ENCODE measurements around the gene RTF2. TPM values are rescaled to one million over a fixed set of nuclear protein-coding genes. Genes with fewer than 3 reads are reported as not detected.

RTF2 gene
- total and polyA plus RNA-seq, 4 experiments from 2014 or later: 66.0 to 129 (median 94.9) TPM

DNA sequence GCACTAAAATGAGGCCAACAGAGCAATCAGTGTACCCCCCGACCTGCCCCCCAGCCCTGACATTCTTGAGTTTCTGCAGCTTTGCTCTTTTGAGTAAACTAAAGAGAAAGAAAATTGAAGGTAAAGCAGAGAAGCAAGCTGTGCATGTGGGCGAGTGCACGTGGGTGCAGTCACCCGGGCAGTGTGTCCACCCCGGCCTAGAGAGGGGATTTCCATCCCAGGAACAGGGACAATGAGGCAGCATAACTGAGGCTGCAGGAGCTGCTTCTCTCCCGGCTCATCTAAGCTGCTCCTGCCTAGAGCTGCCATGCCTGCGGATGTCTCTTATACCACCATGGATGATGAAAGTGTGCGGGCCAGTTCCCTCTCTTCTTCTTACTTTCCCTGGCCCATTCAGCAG lies 39.5 kb upstream of the RTF2 start:
- ChIA-PET POLR2A (ENCODE audit: partially characterized antibody) (interaction anchor here (1.0 to 7.2 kb wide), 4 partner anchors 8 to 40 kb away, joined by 3 to 36 read pairs (median 16); partner anchors contain the start of genes CASS4 and RTF2), CTCF (ENCODE audit: partially characterized antibody) (interaction anchor here (1.8 to 2.5 kb wide), 2 partner anchors 10 to 31 kb away, joined by 6 to 7 read pairs; no protein-coding TSS in a partner anchor)

DNA sequence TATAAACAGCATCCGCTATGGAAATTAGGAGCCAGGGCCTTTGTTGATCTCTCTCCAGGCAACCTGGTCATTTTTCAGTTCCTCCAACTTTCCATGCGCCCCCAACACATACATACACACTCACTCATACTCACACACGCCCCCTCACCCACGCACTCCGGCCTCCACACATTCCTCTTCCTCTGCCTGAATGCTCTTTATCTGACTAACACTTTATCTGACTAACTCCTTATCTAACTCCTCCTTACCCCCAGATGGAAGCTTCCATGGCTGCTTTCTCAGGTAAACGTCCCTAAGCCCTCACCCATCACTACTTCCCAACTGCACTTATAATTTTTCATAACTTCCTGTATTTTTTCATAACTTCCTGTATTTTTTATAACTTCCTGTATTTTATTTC lies 38.9 kb upstream of the RTF2 start:
- Mint-ChIP-seq H3K36me3 (peaks cover 8 to 10% of the 10 kb centered on the region in 2 donors), H3K27me3 (no peaks in the 10 kb centered on the region), H3K9me3 (peaks cover 0 to 3% (median 0%) of the 10 kb centered on the region in 8 donors), H3K27ac (peak overlapping the region; percentile 60 to 98 (median 96)), H3K4me1 (peaks cover 49 to 89% (median 67%) of the 10 kb centered on the region in 4 donors), H3K4me3 (peak overlapping the region; percentile 78 to 98 (median 92))
- Histone ChIP-seq H3K36me3 (ENCODE audit: insufficient read depth, low read length) (no peaks in the 10 kb centered on the region), H3K27ac (ENCODE audit: low read depth, low read length) (peak overlapping the region; percentile 54), H3K4me1 (ENCODE audit: insufficient read depth, low read length) (peaks cover 56% of the 10 kb centered on the region), H3K9me3 (ENCODE audit: control insufficient read depth in 1 of 2, low read length in 2 of 2) (no peaks in the 10 kb centered on the region), H3K27me3 (ENCODE audit: insufficient read depth, low read length) (no peaks in the 10 kb centered on the region), H3K4me3 (ENCODE audit: low read length in 2 of 2) (peak overlapping the region; percentile 58 to 63)
- no peak for DNase-seq
- intact Hi-C loops (cut with micrococcal nuclease): no loop called here
- ChIA-PET POLR2A (ENCODE audit: partially characterized antibody) (interaction anchor here (1.0 to 7.2 kb wide), 5 partner anchors 8 to 39 kb away, joined by 3 to 36 read pairs (median 8); partner anchors contain the start of genes AURKA, CASS4, CSTF1 and RTF2), CTCF (ENCODE audit: partially characterized antibody) (interaction anchor here (1.8 to 2.5 kb wide), 2 partner anchors 11 to 31 kb away, joined by 6 to 7 read pairs; no protein-coding TSS in a partner anchor)

More for the DNA sequence above, 39.5 kb upstream of the RTF2 start:
- no peak for DNase-seq
- intact Hi-C loops (cut with micrococcal nuclease): no loop called here
- Mint-ChIP-seq H3K4me1 (peaks cover 45 to 85% (median 64%) of the 10 kb centered on the region in 4 donors), H3K4me3 (peak overlapping the region; percentile 78 to 98 (median 92)), H3K27me3 (no peaks in the 10 kb centered on the region), H3K36me3 (peaks cover 7 to 10% of the 10 kb centered on the region in 2 donors), H3K9me3 (peaks cover 0 to 3% (median 0%) of the 10 kb centered on the region in 8 donors), H3K27ac (peak overlapping the region; percentile 60 to 98 (median 96))
- Histone ChIP-seq H3K4me3 (ENCODE audit: low read length in 2 of 2) (peak overlapping the region; percentile 58 to 63), H3K4me1 (ENCODE audit: insufficient read depth, low read length) (peaks cover 54% of the 10 kb centered on the region), H3K9me3 (ENCODE audit: control insufficient read depth in 1 of 2, low read length in 2 of 2) (no peaks in the 10 kb centered on the region), H3K27me3 (ENCODE audit: insufficient read depth, low read length) (no peaks in the 10 kb centered on the region), H3K27ac (ENCODE audit: low read depth, low read length) (peak overlapping the region; percentile 54), H3K36me3 (ENCODE audit: insufficient read depth, low read length) (no peaks in the 10 kb centered on the region)

DNA sequence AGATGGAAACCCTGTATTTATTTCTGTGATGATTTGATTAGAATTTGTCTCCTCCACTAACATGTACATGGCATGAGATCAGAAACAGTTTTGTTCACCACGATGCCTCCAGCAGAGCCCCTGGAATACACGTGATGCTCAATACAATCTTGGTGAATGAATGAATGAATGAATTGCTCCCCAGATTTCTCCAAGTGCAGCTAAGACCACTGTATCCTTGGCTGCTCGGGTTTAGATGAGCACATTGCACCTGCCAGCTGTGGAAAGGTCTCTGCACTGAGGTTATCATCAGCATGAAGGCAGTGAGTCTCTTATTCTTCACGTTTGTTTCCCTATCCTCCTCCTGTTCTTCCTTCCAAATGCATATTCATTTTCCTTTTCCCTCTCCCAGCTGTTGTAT lies 38.5 kb upstream of the RTF2 start:
- no peaks in the 10 kb centered on the region for H3K9me3 ChIP-seq (ENCODE audit: control insufficient read depth in 1 of 2, low read length in 2 of 2)
- Mint-ChIP-seq H3K4me1 (peaks cover 49 to 86% (median 66%) of the 10 kb centered on the region in 4 donors), H3K27ac (peak overlapping the region; percentile 60 to 98 (median 96)), H3K27me3 (no peaks in the 10 kb centered on the region), H3K9me3 (peaks cover 0 to 3% (median 0%) of the 10 kb centered on the region in 8 donors), H3K36me3 (peaks cover 8 to 10% of the 10 kb centered on the region in 2 donors), H3K4me3 (peak overlapping the region; percentile 78 to 98 (median 92))
- peak overlapping the region in 1 of 2 donors; percentile 63 for H3K4me3 ChIP-seq (ENCODE audit: low read length in 2 of 2)
- H3K27me3 ChIP-seq (ENCODE audit: insufficient read depth, low read length): no peaks in the 10 kb centered on the region
- DNase-seq: no peak
- H3K4me1 ChIP-seq (ENCODE audit: insufficient read depth, low read length): peaks cover 56% of the 10 kb centered on the region
- peak overlapping the region; percentile 54 for H3K27ac ChIP-seq (ENCODE audit: low read depth, low read length)
- no peaks in the 10 kb centered on the region for H3K36me3 ChIP-seq (ENCODE audit: insufficient read depth, low read length)
- CTCF ChIA-PET (ENCODE audit: partially characterized antibody): interaction anchor here (2.5 kb wide), 1 partner anchor 32 kb away, joined by 6 read pairs; no protein-coding TSS in a partner anchor
- intact Hi-C loops (cut with micrococcal nuclease): no loop called here
- POLR2A ChIA-PET (ENCODE audit: partially characterized antibody): interaction anchor here (1.0 to 7.2 kb wide), 5 partner anchors 9 to 39 kb away, joined by 3 to 36 read pairs (median 8); partner anchors contain the start of genes AURKA, CASS4, CSTF1 and RTF2

DNA sequence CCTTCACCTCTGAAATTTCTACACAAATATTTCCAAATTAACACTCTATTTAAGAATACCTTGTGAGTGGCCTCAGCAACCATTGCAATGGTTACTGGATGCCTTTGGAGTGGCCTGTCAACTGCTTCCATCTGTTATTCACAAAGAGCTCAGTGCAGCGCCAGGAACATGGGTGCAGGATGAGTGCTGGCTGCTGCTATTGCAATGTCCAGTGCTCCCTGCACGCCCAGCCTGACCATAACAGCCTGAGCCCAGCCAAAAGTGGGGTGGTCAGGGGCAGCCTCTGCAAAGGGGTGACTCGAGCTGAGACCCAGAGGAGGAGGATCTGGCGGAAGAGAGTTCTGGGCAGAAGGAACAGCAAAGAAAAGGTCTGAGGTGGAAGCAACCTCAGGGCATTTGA lies 38.0 kb upstream of the RTF2 start:
- ChIA-PET CTCF (ENCODE audit: partially characterized antibody) (interaction anchor here (2.5 kb wide), 1 partner anchor 32 kb away, joined by 6 read pairs; no protein-coding TSS in a partner anchor), POLR2A (ENCODE audit: partially characterized antibody) (interaction anchor here (1.4 to 7.2 kb wide), 4 partner anchors 9 to 38 kb away, joined by 5 to 36 read pairs (median 16); partner anchors contain the start of genes AURKA, CASS4 and CSTF1)
- Mint-ChIP-seq H3K9me3 (peaks cover 0 to 3% (median 0%) of the 10 kb centered on the region in 8 donors), H3K4me1 (peaks cover 50 to 84% (median 66%) of the 10 kb centered on the region in 4 donors), H3K4me3 (peak overlapping the region in 6 of 8 donors; percentile 88 to 98 (median 92)), H3K27me3 (no peaks in the 10 kb centered on the region), H3K27ac (peak overlapping the region; percentile 17 to 98 (median 80)), H3K36me3 (peaks cover 8 to 10% of the 10 kb centered on the region in 2 donors)
- Histone ChIP-seq H3K9me3 (ENCODE audit: control insufficient read depth in 1 of 2, low read length in 2 of 2) (no peaks in the 10 kb centered on the region), H3K4me1 (ENCODE audit: insufficient read depth, low read length) (peaks cover 56% of the 10 kb centered on the region), H3K36me3 (ENCODE audit: insufficient read depth, low read length) (no peaks in the 10 kb centered on the region), H3K27me3 (ENCODE audit: insufficient read depth, low read length) (no peaks in the 10 kb centered on the region), H3K27ac (ENCODE audit: low read depth, low read length) (peak overlapping the region; percentile 54), H3K4me3 (ENCODE audit: low read length in 2 of 2) (no peak overlapping the region)
- intact Hi-C loops (cut with micrococcal nuclease): no loop called here
- no peak for DNase-seq

DNA sequence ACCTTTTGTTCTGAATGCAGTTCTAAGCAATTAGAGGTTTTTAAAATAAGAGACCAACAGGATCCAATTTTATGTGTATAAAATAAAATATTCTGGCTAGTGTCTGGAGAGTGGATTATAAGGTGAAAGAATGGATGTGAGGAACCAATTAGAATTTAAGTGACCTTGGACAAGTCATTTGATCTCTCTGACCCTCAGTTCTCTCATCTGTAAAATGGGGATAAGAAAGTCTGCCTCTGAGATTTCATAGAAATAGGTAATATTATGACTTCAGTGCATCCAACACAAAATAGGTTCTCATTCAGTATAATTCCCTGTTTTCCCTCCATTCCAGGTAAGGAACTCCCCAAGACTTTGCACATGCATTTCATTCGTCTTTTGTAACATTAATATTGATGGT lies 37.5 kb upstream of the RTF2 start:
- no peak overlapping the region for H3K4me3 ChIP-seq (ENCODE audit: low read length in 2 of 2)
- ChIA-PET POLR2A (ENCODE audit: partially characterized antibody) (interaction anchor here (0.6 to 7.2 kb wide), 4 partner anchors 10 to 126 kb away, joined by 3 to 36 read pairs (median 16); partner anchors contain the start of gene CASS4), CTCF (ENCODE audit: partially characterized antibody) (no interaction called here)
- Mint-ChIP-seq H3K27me3 (no peaks in the 10 kb centered on the region), H3K4me1 (peaks cover 50 to 83% (median 66%) of the 10 kb centered on the region in 4 donors), H3K9me3 (peaks cover 0 to 3% (median 0%) of the 10 kb centered on the region in 8 donors), H3K36me3 (peaks cover 7 to 9% of the 10 kb centered on the region in 2 donors), H3K4me3 (peak overlapping the region in 3 of 8 donors; percentile 47 to 98 (median 91)), H3K27ac (peak overlapping the region in 3 of 7 donors; percentile 37 to 96 (median 78))
- H3K9me3 ChIP-seq (ENCODE audit: control insufficient read depth in 1 of 2, low read length in 2 of 2): no peaks in the 10 kb centered on the region
- H3K36me3 ChIP-seq (ENCODE audit: insufficient read depth, low read length): no peaks in the 10 kb centered on the region
- intact Hi-C loops (cut with micrococcal nuclease): no loop called here
- DNase-seq: no peak
- H3K4me1 ChIP-seq (ENCODE audit: insufficient read depth, low read length): peaks cover 56% of the 10 kb centered on the region
- no peak overlapping the region for H3K27ac ChIP-seq (ENCODE audit: low read depth, low read length)
- no peaks in the 10 kb centered on the region for H3K27me3 ChIP-seq (ENCODE audit: insufficient read depth, low read length)

DNA sequence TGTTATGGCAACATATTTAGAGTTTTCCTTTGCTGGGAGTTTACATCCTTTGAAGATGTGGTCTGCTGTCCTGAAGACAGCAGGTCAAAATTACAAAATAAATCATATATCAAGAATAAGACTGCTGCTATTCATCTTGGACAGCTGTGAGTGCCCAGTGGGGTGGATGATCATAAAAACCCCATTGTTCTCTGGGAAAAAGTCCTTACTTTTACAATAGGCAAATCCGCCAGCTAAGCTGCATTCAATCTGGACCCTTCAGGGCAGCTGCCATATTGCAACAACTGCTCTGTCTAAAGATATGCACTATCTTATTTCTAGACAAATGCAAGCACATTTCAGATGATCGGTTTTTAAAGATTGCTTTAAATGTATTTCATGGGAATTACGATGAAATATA lies 37.0 kb upstream of the RTF2 start:
- intact Hi-C loops (cut with micrococcal nuclease): no loop called here
- H3K36me3 Mint-ChIP-seq: peaks cover 6 to 9% of the 10 kb centered on the region in 2 donors
- Histone ChIP-seq H3K4me3 (ENCODE audit: low read length in 2 of 2) (no peak overlapping the region), H3K27me3 (ENCODE audit: insufficient read depth, low read length) (no peaks in the 10 kb centered on the region), H3K27ac (ENCODE audit: low read depth, low read length) (no peak overlapping the region), H3K4me1 (ENCODE audit: insufficient read depth, low read length) (peaks cover 56% of the 10 kb centered on the region), H3K36me3 (ENCODE audit: insufficient read depth, low read length) (no peaks in the 10 kb centered on the region), H3K9me3 (ENCODE audit: control insufficient read depth in 1 of 2, low read length in 2 of 2) (no peaks in the 10 kb centered on the region)
- H3K27ac Mint-ChIP-seq: no peak overlapping the region
- H3K4me1 Mint-ChIP-seq: peaks cover 50 to 80% (median 66%) of the 10 kb centered on the region in 4 donors
- ChIA-PET POLR2A (ENCODE audit: partially characterized antibody) (interaction anchor here (0.6 to 7.2 kb wide), 4 partner anchors 10 to 126 kb away, joined by 3 to 36 read pairs (median 13); partner anchors contain the start of gene CASS4), CTCF (ENCODE audit: partially characterized antibody) (interaction anchor here (0.7 kb wide), 1 partner anchor 34 kb away, joined by 3 read pairs; no protein-coding TSS in a partner anchor)
- no peaks in the 10 kb centered on the region for H3K27me3 Mint-ChIP-seq
- peak overlapping the region in 1 of 8 donors; percentile 47 for H3K4me3 Mint-ChIP-seq
- no peak for DNase-seq
- peaks cover 0 to 3% (median 0%) of the 10 kb centered on the region in 8 donors for H3K9me3 Mint-ChIP-seq

Measured in CD4-positive, alpha-beta memory T cell (primary cell).